ENCODE results near the gene PLCB1. TPM values are rescaled to one million over a fixed set of nuclear protein-coding genes. Genes with fewer than 3 reads are reported as not detected.

The PLCB1 gene
- total and polyA plus RNA-seq, 10 of the 15 experiments (the other 5 are each of a cell fraction or from before 2014, with no cell fraction given) = 0.05 to 5.3 (median 0.17) TPM; not detected in 1

GRCh38 chr20:8670893-8671215, 538.8 kb downstream of the PLCB1 start (continued):
- TF ChIP-seq YY1 (IDR thresholded peaks at IDR 0.05; ENCODE audit: low read depth, low read length) (no peak), STAT1 (conservative IDR thresholded peaks at IDR 0.05) (no peak), ZNF24 (IDR thresholded peaks at IDR 0.05) (no peak), ZNF274 (IDR thresholded peaks at IDR 0.05; ENCODE audit: insufficient read depth, insufficient read length) (no peak)
- TF ChIP-seq, protein P1, sequence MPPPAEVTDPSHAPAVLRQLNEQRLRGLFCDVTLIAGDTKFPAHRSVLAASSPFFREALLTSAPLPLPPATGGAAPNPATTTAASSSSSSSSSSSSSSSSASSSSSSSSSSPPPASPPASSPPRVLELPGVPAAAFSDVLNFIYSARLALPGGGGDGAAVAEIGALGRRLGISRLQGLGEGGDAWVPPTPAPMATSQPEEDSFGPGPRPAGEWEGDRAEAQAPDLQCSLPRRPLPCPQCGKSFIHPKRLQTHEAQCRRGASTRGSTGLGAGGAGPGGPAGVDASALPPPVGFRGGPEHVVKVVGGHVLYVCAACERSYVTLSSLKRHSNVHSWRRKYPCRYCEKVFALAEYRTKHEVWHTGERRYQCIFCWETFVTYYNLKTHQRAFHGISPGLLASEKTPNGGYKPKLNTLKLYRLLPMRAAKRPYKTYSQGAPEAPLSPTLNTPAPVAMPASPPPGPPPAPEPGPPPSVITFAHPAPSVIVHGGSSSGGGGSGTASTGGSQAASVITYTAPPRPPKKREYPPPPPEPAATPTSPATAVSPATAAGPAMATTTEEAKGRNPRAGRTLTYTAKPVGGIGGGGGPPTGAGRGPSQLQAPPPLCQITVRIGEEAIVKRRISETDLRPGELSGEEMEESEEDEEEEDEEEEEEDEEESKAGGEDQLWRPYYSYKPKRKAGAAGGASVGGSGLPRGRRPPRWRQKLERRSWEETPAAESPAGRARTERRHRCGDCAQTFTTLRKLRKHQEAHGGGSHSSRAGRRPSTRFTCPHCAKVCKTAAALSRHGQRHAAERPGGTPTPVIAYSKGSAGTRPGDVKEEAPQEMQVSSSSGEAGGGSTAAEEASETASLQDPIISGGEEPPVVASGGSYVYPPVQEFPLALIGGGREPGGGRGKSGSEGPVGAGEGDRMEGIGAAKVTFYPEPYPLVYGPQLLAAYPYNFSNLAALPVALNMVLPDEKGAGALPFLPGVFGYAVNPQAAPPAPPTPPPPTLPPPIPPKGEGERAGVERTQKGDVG (CRISPR knock-in tag; IDR thresholded peaks at IDR 0.05) = no peak

GRCh38 chr20:8671370-8671961, 539.4 kb downstream of the PLCB1 start:
- no peak for FAIRE-seq
- ChIA-PET POLR2A (no interaction called here), RAD21 (ENCODE audit: unreplicated experiment) (no interaction called here), CTCF (interaction anchor here (1.1 kb wide), 1 partner anchor 735 kb away, joined by 3 read pairs; no protein-coding TSS in a partner anchor), SMC1A (ENCODE audit: uncharacterized antibody, unreplicated experiment) (interaction anchor here (0.5 to 1.3 kb wide), 3 partner anchors 51 to 246 kb away, joined by 3 read pairs; no protein-coding TSS in a partner anchor)
- in situ Hi-C loops (cut with MboI) (no loop called here), intact Hi-C loops (cut with micrococcal nuclease; ENCODE audit: unreplicated experiment) (no loop called here)
- no peak for ATAC-seq
- Histone ChIP-seq H3K4me2 (ENCODE audit: control insufficient read depth, insufficient read depth) (no peak overlapping the region), H3K4me3 (no peak overlapping the region), H3K27ac (ENCODE audit: control insufficient read depth, insufficient read depth) (no peak overlapping the region), H3K9me3 (replicated peaks; ENCODE audit: control insufficient read depth, insufficient read depth, low read length) (no peaks in the 10 kb centered on the region), H3K27me3 (replicated peaks in 1 of 2; ENCODE audit: control insufficient read depth in 2 of 2, insufficient read depth in 2 of 2, low read length in 1 of 2) (no peaks in the 10 kb centered on the region), H2AFZ (ENCODE audit: control insufficient read depth, low read depth, low read length) (no peak overlapping the region), H3K9ac (ENCODE audit: control insufficient read depth, insufficient read depth, low read length) (no peak overlapping the region), H4K20me1 (ENCODE audit: control insufficient read depth, insufficient read depth) (no peaks in the 10 kb centered on the region), H3K79me2 (ENCODE audit: control insufficient read depth, insufficient read depth, low read length) (no peaks in the 10 kb centered on the region), H3K4me1 (ENCODE audit: control insufficient read depth, insufficient read depth, low read length) (no peaks in the 10 kb centered on the region), H3K36me3 (ENCODE audit: control insufficient read depth in 2 of 2, insufficient read depth in 2 of 2, low read length in 1 of 2) (no peaks in the 10 kb centered on the region)
- no peak for DNase-seq (ENCODE audit: low read depth, low spot score)
- TF ChIP-seq ZZZ3 (IDR thresholded peaks at IDR 0.05; ENCODE audit: control insufficient read depth, insufficient read length, low read depth) (no peak), PAX8 (IDR thresholded peaks at IDR 0.05) (no peak), HDAC6 (IDR thresholded peaks at IDR 0.05; ENCODE audit: unreplicated experiment) (no peak), RELB (IDR thresholded peaks at IDR 0.05; ENCODE audit: low read depth) (no peak), HDAC2 (IDR thresholded peaks at IDR 0.05) (no peak), PRDM15 (CRISPR knock-in tag; IDR thresholded peaks at IDR 0.05) (no peak), BRCA1 (IDR thresholded peaks at IDR 0.05; ENCODE audit: low read depth, low read length) (no peak)
- 43% methylated on average over 7 of the region's 7 CpGs for WGBS (ENCODE audit: insufficient coverage, insufficient replicate concordance, low lambda C conversion rate, missing lambda C conversion rate)
- BruUV-seq (replicated peaks) = no TSS peak
